Neural crest cell (in vitro differentiated cells): ENCODE results near the gene TOR4A. TPM values are rescaled to one million over a fixed set of nuclear protein-coding genes. Genes with fewer than 3 reads are reported as not detected.

Experiments
- DNase-seq: peaks from one replicate; pipeline ENCODE4 v3.0.0; 2021; ENCODE audit warnings: low read depth, mixed read lengths, low spot score
- H3K27ac Mint-ChIP-seq: one replicate; pipeline ENCODE4 v1.8.0; 2021; ENCODE audit warnings: mild to moderate bottlenecking, mixed read lengths; ENCODE audit not compliant: unreplicated experiment
- H3K27me3 Mint-ChIP-seq: 2 replicates; pipeline ENCODE4 v1.8.0; 2021; ENCODE audit warnings: low read depth, mild to moderate bottlenecking, mixed read lengths
- H3K36me3 Mint-ChIP-seq: 2 replicates; pipeline ENCODE4 v1.8.0; 2021; ENCODE audit warnings: low read depth, mild to moderate bottlenecking, mixed read lengths
- H3K4me1 Mint-ChIP-seq: 2 replicates; pipeline ENCODE4 v1.8.0; 2021; ENCODE audit warnings: mixed read lengths
- H3K4me3 Mint-ChIP-seq: one replicate; pipeline ENCODE4 v1.8.0; 2021; ENCODE audit warnings: mild to moderate bottlenecking, mixed read lengths
- H3K9me3 Mint-ChIP-seq: 2 replicates; pipeline ENCODE4 v1.8.0; 2021; ENCODE audit warnings: mixed read lengths
- CTCF ChIP-seq: fragments of 200-600 bp; sonication (generic); conservative IDR thresholded peaks from 2 replicates; pipeline ENCODE4 v1.5.0; 2021; ENCODE audit warnings: antibody characterized with exemption, mild to moderate bottlenecking
- total RNA-seq: library from RNA; stranded (reverse); gene quantifications from 2 replicates; pipeline ENCODE4 v1.2.1, GENCODE V29; 2021

Gene TOR4A
- total RNA-seq, 1 donor from 2014 or later, result 0.86 TPM

- no peaks in the 10 kb centered on the region for H3K9me3 Mint-ChIP-seq
- TF ChIP-seq CTCF, result no peak
Measured at GRCh38 chr9:137233143-137233980, 44.2 kb upstream of the TOR4A start.

GRCh38 chr9:137234055-137234697 lies 43.4 kb upstream of the TOR4A start:
- Mint-ChIP-seq H3K9me3 (no peaks in the 10 kb centered on the region), H3K27ac (no peak overlapping the region), H3K27me3 (no peaks in the 10 kb centered on the region), H3K4me1 (peaks cover 5% of the 10 kb centered on the region), H3K36me3 (no peaks in the 10 kb centered on the region), H3K4me3 (no peak overlapping the region)
- TF ChIP-seq CTCF, result no peak
- no peak for DNase-seq

More at GRCh38 chr9:137233143-137233980, 44.2 kb upstream of the TOR4A start:
- no peak for DNase-seq
- no peaks in the 10 kb centered on the region for H3K36me3 Mint-ChIP-seq
- H3K27me3 Mint-ChIP-seq, result no peaks in the 10 kb centered on the region
- no peak overlapping the region for H3K27ac Mint-ChIP-seq
- no peaks in the 10 kb centered on the region for H3K4me1 Mint-ChIP-seq
- H3K4me3 Mint-ChIP-seq, result no peak overlapping the region

- H3K27me3 Mint-ChIP-seq, result no peaks in the 10 kb centered on the region
- no peak overlapping the region for H3K27ac Mint-ChIP-seq
- H3K4me3 Mint-ChIP-seq, result peak overlapping the region; percentile 69
- H3K4me1 Mint-ChIP-seq, result peaks cover 6% of the 10 kb centered on the region
- H3K9me3 Mint-ChIP-seq, result no peaks in the 10 kb centered on the region
- no peak for DNase-seq
- no peaks in the 10 kb centered on the region for H3K36me3 Mint-ChIP-seq
- TF ChIP-seq CTCF, result no peak
Measured at GRCh38 chr9:137234758-137235423, 42.6 kb upstream of the TOR4A start.

GRCh38 chr9:137235424-137236237 lies 41.9 kb upstream of the TOR4A start:
- H3K4me1 Mint-ChIP-seq, result peaks cover 6% of the 10 kb centered on the region
- TF ChIP-seq CTCF, result no peak
- no peaks in the 10 kb centered on the region for H3K36me3 Mint-ChIP-seq
- H3K4me3 Mint-ChIP-seq, result peak overlapping the region; percentile 69
- no peak for DNase-seq
- no peaks in the 10 kb centered on the region for H3K27me3 Mint-ChIP-seq
- no peak overlapping the region for H3K27ac Mint-ChIP-seq
- H3K9me3 Mint-ChIP-seq, result no peaks in the 10 kb centered on the region
